Colon (tissue), 2 donors: ENCODE measurements around the gene OR7G1.

ENCODE experiments used
- FAIRE-seq: peaks from 2 replicates; lab custom pipeline; 2012; peaks lifted over from hg19 to GRCh38; lab: Jason Lieb, UNC
- donor health status: control.
- donor health status: control.

OR7G1 gene

GRCh38 chr19:9115307-9115813 lies at the start of gene OR7G1:
Gene OR7G1, minus strand, starts transcription at chr19:9115763. Its CDS starts 0 bp downstream, at chr19:9115763.
- FAIRE-seq, result no peak

DNA sequence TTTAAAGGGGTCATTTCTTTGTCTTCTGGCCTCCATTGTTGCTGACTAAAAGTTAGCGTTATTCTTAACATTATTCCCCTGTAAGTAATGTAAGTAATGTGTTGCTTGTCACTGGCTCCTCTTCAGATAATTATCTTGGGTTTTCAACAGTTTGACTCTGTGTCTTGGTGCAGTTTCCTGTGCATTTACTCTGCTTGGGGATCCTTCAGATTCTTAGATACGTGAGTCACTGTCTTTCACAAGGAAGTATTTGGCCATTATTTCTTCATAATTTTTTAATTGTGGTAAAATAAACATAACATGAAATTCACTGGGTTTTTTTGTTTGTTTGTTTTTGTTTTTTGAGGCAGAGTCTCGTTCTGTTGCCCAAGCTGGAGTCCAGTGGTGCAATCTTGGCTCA lies 49.7 kb upstream of the OR7G1 start:
- no peak for FAIRE-seq

- FAIRE-seq, result no peak
Measured at GRCh38 chr19:9161427-9161826, 45.9 kb upstream of the OR7G1 start.

DNA sequence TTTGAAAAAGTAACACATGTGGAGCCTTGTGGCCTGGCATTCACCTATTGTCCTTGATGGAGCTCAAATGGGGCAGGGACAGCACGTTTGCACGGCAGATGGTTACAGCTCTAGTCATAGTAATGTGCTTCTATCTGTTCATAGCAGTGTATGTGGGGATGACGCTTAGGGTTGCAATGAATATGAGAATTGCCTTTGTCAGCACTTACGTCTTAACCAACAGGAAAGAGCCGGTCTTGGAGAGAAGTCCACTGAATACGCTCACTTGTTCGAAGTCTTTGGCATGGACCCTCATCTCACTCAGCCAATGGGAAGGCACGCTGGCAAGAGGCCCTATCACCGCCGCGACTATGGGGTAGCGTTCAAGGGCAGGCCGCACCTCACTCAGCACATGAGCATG lies 44.3 kb upstream of the OR7G1 start:
- no peak for FAIRE-seq

DNA sequence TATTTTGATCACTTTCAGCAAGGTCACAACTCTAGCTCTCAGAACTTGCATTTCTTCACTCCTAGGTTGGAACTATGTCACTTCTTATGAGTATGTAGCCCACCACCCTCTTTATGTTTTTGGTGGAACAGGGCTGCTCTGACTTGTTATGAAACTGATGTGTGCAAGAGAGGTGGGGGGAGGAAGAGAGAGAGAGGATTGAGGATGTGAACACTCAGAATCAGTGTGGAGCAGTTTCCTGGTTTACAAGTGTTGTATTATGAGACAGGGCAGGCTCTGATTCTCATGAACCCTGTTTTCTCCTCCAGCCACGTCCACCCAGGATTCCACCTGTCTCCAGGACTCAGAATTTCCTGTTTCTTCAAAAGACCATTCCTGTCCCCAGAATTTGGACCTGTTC lies 40.7 kb upstream of the OR7G1 start:
- no peak for FAIRE-seq

GRCh38 chr19:9155591-9155990 lies 40.0 kb upstream of the OR7G1 start:
- no peak for FAIRE-seq

DNA sequence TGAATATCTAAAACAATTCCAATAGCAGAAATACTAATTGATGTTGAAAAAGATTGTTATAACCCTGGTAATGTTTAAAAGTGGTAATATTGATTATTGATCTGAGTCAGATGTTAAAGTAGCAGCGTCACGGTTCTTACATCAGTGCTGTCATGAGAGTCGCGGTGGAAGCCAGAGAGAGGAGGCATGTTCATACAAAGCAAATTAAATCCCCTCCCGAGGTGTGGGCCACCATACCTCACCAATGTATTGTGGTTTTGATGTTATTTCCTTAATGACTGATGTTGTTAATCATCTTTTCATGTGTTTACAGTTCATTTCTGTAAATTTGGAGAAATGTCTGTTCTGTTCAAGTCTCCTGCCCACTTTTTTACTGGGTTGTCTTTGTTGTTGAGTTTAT lies 35.8 kb upstream of the OR7G1 start:
- FAIRE-seq, result no peak

DNA sequence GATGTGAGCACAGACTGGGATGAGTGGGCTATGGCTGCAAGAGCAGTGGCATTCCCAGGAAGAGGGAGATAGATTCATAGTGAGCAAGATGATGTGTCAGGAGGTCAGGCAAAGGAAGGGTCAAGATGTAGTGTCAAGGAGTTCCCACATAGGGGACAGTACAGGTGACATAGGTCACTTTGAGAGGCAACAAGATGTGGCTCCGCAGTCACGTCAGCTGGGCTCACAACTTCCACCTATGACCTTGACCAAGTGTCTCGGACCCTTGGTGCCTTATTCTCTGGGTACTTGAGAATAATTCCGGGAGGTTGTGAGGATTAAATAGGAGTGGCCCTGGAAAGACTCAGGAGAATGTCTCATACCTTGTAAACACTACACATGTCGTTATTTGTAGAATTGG lies 35.1 kb upstream of the OR7G1 start:
- no peak for FAIRE-seq

DNA sequence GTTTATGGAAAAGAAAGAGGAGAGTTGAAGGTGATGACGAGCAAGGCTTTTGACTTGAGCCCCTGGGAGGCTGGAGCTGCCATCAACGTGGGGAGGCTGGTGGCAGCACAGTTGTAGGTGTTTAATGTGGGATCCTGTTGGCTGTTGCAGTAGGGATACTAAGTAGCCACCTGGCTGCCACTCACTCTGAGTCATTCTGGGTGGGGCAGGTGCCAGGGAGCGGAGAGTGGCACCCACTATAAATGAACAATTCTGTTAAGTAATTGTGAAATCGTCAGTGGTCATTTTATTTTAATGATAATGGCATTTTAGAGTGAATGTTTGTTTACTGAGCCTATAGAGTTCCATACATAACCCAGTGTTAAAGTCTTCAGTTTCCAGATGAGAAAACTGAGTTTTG lies 34.4 kb upstream of the OR7G1 start:
- FAIRE-seq, result no peak

DNA sequence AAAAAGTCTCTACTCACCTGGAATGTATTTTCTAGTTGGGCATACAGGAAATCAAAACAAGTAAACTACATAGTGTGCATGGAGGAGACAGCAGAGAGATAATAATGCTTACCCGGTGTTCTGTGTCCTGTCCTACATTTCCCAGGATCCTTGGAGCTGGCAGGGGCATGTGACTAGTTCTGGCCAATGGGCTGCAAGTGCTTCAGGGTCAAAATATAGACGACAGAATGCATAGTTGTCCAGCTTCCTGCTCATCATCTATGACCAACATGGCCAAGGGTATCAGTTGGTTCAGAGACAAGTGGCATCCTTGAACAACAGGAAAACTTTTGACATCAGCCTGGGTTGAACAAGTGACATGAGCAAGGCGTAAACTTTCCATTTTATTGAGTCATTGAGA lies 33.1 kb upstream of the OR7G1 start:
- FAIRE-seq, result no peak

DNA sequence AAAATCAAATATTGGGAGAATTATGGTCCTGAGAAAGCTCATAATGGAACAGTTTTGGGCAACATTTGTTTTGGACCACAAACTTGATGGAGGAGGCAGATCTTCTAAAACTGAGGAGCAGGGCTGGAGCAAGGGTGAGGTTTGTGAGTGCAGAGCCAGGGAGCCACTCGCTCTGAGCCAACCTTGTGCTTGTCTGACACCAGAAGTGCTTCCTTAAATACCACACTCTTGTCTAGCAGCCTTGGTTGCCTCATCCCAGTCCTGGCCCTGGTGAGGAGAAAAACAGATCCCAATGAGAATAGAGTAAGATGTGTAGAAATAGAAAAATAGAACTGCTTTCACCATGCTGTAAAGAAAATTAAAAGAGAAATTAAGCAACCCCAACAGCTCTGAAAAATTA lies 31.3 kb upstream of the OR7G1 start:
- FAIRE-seq, result no peak

- FAIRE-seq, result no peak
Measured at GRCh38 chr19:9144920-9145319, 29.4 kb upstream of the OR7G1 start.

- FAIRE-seq, result peak; percentile 21
Measured at GRCh38 chr19:9140159-9140874, 24.8 kb upstream of the OR7G1 start, which contains the start of gene ZNF317. Gene ZNF317, plus strand, starts transcription at chr19:9140397. Its CDS starts 15,620 bp downstream, at chr19:9156017.

DNA sequence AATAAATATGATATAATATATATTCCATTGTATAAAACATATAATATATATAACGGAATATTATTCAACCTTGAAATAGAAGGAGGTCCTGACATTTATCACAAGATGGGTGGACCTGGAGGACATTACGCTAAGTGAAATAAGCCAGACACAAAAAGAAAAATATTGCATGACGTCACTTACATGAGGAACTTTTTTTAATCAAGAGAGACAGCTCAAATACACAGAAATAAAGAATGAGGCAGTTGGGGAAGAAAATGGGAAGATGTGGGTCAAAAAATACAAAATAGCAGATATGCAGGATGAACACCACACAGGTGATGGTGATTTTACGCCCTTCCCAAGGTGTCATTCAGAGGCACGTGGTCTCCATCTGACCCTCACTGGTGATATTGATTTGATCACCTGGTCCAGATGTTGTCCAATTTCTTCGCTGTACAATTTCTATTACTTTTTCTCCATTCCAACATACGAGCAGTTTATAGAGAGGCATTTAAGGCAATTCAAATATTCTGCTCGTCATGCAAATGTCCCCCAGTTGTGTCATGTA lies 24.1 kb upstream of the OR7G1 start:
- FAIRE-seq, result no peak

DNA sequence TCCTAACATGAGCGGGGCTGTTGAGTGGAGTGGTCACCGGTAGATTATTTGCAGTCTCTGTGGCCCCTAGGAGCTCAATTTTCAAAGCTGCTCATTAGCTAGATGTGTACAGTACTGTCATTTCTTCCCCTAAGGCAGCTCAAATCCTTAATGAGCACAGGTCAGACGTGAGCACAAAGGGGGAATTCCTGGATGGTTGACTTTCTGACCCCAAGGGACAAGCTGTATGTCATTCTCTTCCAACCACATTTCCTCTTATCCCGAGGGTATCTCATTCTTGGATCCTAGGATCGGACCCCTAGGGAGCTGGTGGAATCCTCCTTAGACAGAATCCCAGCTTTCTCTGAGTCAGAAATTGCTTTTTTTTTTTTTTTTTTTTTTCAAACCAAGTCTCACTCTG lies 16.9 kb upstream of the OR7G1 start:
- no peak for FAIRE-seq

GRCh38 chr19:9130965-9131364 lies 15.4 kb upstream of the OR7G1 start:
- no peak for FAIRE-seq

GRCh38 chr19:9128171-9128570 lies 12.6 kb upstream of the OR7G1 start:
- no peak for FAIRE-seq

DNA sequence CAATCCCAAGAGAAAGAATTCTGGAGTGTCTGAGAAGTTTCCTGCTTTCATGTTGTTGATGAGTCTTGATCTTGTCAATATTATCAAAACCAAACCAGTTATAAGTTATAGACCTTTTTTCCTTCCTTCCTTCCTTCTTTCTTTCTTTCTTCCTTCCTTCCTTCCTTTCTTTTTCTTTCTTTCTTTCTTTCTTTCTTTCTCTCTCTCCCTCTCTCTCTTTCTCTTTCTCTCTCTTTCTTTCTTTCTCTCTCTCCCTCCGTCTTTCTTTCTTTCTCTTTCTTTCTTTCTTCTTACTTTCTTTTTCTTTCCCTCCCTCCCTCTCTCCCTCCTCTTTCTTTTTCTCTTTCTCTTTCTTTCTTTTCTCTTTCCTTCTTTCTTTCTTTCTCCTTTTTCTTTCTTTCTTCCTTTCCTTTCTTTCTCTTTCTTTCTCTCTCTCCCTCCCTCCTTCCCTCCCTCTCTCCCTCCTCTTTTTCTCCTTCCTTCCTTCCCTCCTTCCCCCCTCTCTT lies 11.4 kb upstream of the OR7G1 start, which contains the start of gene OR7G3:
TSS of gene OR7G3 (minus strand) at position 51 of the 506 bp plus-strand sequence. CDS start at position 51, 0 bp downstream.
- no peak for FAIRE-seq

DNA sequence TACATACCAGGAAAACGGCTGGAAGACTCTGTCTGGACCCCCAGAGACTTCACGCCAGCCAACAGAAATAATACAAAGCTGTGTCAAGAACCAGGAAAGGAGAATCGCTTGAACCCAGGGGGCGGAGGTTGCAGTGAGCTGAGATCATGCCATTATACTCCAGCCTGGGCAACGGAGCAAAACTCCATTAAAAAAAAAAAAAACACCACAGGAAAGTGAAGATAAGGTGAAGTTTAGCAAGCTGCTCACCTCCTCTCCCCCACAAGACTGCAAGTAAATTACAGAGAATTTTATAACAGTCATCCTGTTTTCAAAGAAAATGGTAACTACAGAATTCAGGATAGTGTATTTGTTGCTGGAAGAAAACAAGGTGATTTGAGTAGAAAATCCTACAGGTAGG lies 984 bp upstream of the OR7G1 start:
- FAIRE-seq, result no peak

GRCh38 chr19:9109959-9110358 lies 5.6 kb downstream of the OR7G1 start:
- FAIRE-seq, result no peak

- FAIRE-seq, result no peak
Measured at GRCh38 chr19:9107375-9107774, 8.2 kb downstream of the OR7G1 start, which contains the start of gene OR7G2. Gene OR7G2, minus strand, starts transcription at chr19:9107475. Its CDS starts 4,232 bp downstream, at chr19:9103243.

GRCh38 chr19:9086761-9087160 lies 28.8 kb downstream of the OR7G1 start, which contains the start of gene OR1M1:
Gene OR1M1, plus strand, starts transcription at chr19:9087061. Its CDS starts 6,184 bp downstream, at chr19:9093245.
- no peak for FAIRE-seq

DNA sequence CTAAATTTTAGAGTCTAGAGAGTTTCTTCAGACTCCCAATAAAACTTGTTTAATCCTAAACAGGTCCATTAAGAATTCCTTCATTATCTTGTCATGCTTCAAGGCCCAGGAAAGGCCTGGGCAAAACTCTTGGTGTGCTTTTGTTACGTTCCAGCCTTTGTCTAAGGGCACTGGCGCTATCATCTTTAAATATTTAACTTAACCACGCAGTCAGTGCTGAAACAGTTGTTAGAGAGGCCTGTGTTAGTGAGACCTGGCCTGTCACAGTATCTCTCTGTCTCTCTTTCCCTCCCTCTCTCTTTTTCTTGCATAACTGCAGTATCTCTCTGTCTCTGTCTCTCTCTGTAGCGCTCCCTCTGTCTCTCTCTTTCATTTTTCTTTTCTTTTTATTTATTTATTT lies 36.9 kb downstream of the OR7G1 start:
- FAIRE-seq, result no peak
